ENCODE measurements around the gene DUSP8. TPM values are rescaled to one million over a fixed set of nuclear protein-coding genes. Genes with fewer than 3 reads are reported as not detected.
"Not testable (repeated sequence)": the region's sequence is repeated elsewhere in the genome, so short reads cannot be mapped to it uniquely, and the experiment has no call there.

DUSP8 gene
- total and polyA plus RNA-seq, 2 of the 8 experiments (the other 6 are each of a cell fraction or from before 2014, with no cell fraction given): 2.8 to 3.6 TPM

- POLR2A ChIA-PET (ENCODE audit: partially characterized antibody): not testable (repeated sequence)
Observed at GRCh38 chr11:1589191-1589963, 17.3 kb upstream of the DUSP8 start.

More at GRCh38 chr11:1589191-1589963, 17.3 kb upstream of the DUSP8 start:
- H3K79me2 ChIP-seq (ENCODE audit: control insufficient read depth in 1 of 2, insufficient read depth in 2 of 2, low read length in 2 of 2); H2AK5ac ChIP-seq (ENCODE audit: low read depth, low read length); H3K4ac ChIP-seq (replicated peaks; ENCODE audit: insufficient read length, low read depth, low read length); H3K18ac ChIP-seq (ENCODE audit: extremely low read depth, low read length); H2AFZ ChIP-seq (ENCODE audit: low read length); H3K56ac ChIP-seq (replicated peaks; ENCODE audit: insufficient read length, low read depth, low read length); H3K4me2 ChIP-seq (ENCODE audit: insufficient read depth in 1 of 2, low read depth in 2 of 2, low read length in 2 of 2); H3K23me2 ChIP-seq (ENCODE audit: low read depth, low read length); H3K36me3 ChIP-seq (ENCODE audit: control insufficient read depth in 2 of 4, insufficient read depth in 4 of 4, low read length in 3 of 4); H3K9me3 ChIP-seq (ENCODE audit: insufficient read depth in 2 of 2, low read depth in 1 of 2, low read length in 1 of 2); H3K27ac ChIP-seq (ENCODE audit: low read depth, low read length); DNase-seq (ENCODE audit: low read depth in 1 of 2, low spot score in 2 of 2); H4K20me1 ChIP-seq (replicated peaks in 1 of 2; ENCODE audit: control insufficient read depth in 1 of 2, insufficient read depth in 2 of 2, low read length in 2 of 2); H2BK20ac ChIP-seq (ENCODE audit: low read length); H3K14ac ChIP-seq (ENCODE audit: insufficient read length); H3K27me3 ChIP-seq (replicated peaks in 1 of 4; ENCODE audit: control insufficient read depth in 3 of 4, extremely low read depth in 1 of 4, insufficient read depth in 3 of 4, low read length in 3 of 4); H4K91ac ChIP-seq (replicated peaks; ENCODE audit: insufficient read length, low read length); H2BK12ac ChIP-seq (ENCODE audit: low read depth, low read length); H3K9ac ChIP-seq (replicated peaks in 1 of 4; ENCODE audit: extremely low read depth in 1 of 4, low read depth in 3 of 4, low read length in 3 of 4); H4K8ac ChIP-seq (ENCODE audit: extremely low read depth, insufficient read depth, low read length); H4K5ac ChIP-seq (ENCODE audit: insufficient read length, low read depth, low read length); H2BK15ac ChIP-seq (ENCODE audit: low read length); H3K23ac ChIP-seq (ENCODE audit: insufficient read length); H3K79me1 ChIP-seq (ENCODE audit: low read depth, low read length); FAIRE-seq; H2BK5ac ChIP-seq (ENCODE audit: low read depth, low read length); H2BK120ac ChIP-seq (replicated peaks; ENCODE audit: low read depth, low read length); H3K4me1 ChIP-seq (replicated peaks in 1 of 4; ENCODE audit: control insufficient read depth in 3 of 4, insufficient read depth in 4 of 4, low read length in 3 of 4); H3K4me3 ChIP-seq (ENCODE audit: extremely low read depth in 1 of 4, insufficient read depth in 2 of 4, low read depth in 3 of 4, low read length in 4 of 4): not testable (repeated sequence)
- WGBS, 2 experiments (ENCODE audit: extremely low coverage in 1 of 2, insufficient coverage in 1 of 2, insufficient read length in 1 of 2, insufficient replicate concordance in 2 of 2, low coverage in 1 of 2, low lambda C conversion rate in 2 of 2, missing lambda C conversion rate in 1 of 2): 77% methylated on average over 7 of the region's 10 CpGs; no CpG with 5 or more reads in 1 of the 2 experiments
- CTCF ChIA-PET (ENCODE audit: partially characterized antibody): interaction anchor here (0.6 to 3.2 kb wide), 6 partner anchors 9 to 42 kb away, joined by 3 to 20 read pairs (median 5); no protein-coding TSS in a partner anchor
